Measurements from ENCODE around the gene XPC.

The XPC gene

DNA sequence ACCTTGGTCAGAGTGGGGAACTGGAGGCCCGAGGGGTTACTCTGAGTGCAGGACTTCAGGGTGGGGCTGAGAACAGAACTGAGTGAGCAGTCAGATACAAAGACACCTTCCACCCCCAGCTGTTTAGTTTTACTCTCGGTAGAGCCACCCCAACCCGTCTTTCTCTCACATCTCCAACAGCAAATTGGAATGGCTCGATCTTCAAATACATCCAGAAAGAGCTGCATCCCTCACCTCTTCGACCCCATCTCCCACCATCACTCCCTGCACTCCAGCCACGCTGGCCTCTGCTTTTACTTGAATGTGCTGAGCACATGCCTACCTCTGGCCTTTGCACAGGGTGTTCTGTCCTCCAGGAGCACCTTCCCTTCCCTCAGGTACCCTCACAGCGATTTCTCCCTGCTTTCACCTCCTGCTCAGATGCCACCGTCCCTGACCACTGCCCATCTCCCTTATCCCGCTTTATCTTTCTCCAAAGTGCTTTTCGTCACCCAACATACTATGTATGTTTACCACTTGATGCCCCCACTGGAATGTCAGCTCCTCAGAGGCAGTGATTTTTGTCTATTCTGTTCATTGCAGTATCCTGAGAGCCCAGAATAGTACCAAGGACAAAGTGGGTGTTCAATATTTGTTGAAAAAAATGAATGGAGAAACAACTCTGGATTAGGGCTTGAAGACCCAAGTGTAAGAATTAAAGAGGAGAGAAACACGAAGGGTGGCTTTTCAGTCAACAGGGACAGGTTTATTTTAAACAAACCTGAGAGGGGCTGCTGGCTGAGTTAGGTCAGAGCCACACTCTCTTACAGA is 58.1 kb downstream of the XPC start:
- Histone ChIP-seq H3K27ac (no peak overlapping the region), H3K4me3 (ENCODE audit: low read depth in 1 of 2, low read length in 1 of 2) (no peak overlapping the region), H3K36me3 (peaks cover 9% of the 10 kb centered on the region), H3K27me3 (no peaks in the 10 kb centered on the region), H3K4me1 (ENCODE audit: control insufficient read depth in 1 of 2, insufficient read depth in 1 of 2, low read depth in 1 of 2, low read length in 1 of 2) (peaks cover 8 to 12% of the 10 kb centered on the region in 2 experiments), H3K9me3 (no peaks in the 10 kb centered on the region)
- TF ChIP-seq, protein P1, sequence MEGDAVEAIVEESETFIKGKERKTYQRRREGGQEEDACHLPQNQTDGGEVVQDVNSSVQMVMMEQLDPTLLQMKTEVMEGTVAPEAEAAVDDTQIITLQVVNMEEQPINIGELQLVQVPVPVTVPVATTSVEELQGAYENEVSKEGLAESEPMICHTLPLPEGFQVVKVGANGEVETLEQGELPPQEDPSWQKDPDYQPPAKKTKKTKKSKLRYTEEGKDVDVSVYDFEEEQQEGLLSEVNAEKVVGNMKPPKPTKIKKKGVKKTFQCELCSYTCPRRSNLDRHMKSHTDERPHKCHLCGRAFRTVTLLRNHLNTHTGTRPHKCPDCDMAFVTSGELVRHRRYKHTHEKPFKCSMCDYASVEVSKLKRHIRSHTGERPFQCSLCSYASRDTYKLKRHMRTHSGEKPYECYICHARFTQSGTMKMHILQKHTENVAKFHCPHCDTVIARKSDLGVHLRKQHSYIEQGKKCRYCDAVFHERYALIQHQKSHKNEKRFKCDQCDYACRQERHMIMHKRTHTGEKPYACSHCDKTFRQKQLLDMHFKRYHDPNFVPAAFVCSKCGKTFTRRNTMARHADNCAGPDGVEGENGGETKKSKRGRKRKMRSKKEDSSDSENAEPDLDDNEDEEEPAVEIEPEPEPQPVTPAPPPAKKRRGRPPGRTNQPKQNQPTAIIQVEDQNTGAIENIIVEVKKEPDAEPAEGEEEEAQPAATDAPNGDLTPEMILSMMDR (IDR thresholded peaks at IDR 0.05) = no peak

DNA sequence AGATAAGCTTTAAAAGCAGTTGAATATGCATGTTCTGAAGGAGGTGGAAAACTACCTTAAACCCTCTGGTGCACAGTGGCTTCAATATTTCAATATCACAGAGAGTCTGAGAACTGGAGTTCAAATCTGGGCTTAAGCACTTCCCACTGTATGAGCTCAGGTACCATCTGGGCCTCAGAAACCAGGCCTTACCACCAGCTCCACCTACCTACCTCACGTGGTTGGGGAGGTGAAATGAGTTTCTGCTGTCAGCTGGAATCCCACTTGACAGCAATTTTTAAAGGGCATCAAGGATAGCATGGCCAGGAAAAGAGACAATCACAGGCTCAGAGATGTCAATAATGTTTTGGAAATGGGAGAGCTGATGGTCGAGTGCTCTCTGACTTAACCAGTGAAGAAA is 58.8 kb downstream of the XPC start:
- peaks cover 8 to 12% of the 10 kb centered on the region in 2 experiments for H3K4me1 ChIP-seq (ENCODE audit: control insufficient read depth in 1 of 2, insufficient read depth in 1 of 2, low read depth in 1 of 2, low read length in 1 of 2)
- no peaks in the 10 kb centered on the region for H3K27me3 ChIP-seq

DNA sequence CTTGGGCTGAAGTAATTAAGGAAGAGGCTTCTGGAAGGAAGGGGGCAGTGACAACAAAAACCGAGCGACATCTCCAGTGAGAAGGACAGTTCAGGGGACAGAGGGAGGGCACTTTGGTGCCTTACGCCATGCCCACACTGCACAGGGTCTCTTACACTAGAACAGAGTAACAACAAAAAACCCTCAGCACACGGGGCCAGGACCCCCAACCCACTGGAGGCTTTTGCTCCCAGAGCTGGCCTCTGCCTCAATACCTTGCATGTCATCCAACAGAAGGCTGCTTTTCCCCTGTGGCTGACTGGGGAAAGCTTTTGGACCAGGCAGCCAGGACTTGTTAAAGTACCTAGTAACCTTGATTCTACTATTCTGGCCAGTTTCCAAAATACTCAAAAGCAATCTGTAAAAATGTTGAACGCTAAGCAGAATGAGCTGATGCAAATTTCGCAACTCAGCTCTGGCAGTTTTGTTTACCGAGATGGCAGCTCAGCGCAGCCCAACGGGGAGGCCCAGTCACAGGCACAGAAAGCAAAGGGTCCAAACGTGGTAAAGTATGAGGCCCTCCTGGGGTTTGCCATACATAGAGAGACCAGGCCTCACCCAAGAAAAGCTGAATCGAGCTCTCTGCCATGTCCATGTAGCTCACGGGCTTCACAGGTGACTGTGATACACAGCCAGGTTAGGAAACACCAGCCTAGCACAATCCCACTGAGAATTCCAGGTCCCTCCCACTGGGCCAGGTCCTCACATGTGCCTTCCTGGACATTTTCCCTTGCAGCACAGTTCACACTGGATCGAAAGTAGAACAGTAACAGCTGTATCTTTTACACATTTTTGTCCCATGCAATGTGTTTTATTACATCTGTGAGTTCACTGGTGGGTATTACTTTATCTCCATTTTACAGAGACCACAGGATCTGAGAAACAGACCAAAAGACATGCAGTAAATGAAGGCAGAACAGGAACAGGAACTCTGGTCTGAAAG is 59.7 kb downstream of the XPC start:
- H3K4me3 ChIP-seq (ENCODE audit: low read depth in 1 of 2, low read length in 1 of 2) = no peak overlapping the region
- H3K36me3 ChIP-seq = peaks cover 23% of the 10 kb centered on the region
- TF ChIP-seq, protein P1 (IDR thresholded peaks at IDR 0.05) = no peak
- no peak overlapping the region for H3K27ac ChIP-seq
- H3K4me1 ChIP-seq (ENCODE audit: control insufficient read depth in 1 of 2, insufficient read depth in 1 of 2, low read depth in 1 of 2, low read length in 1 of 2) = peaks cover 1 to 3% of the 10 kb centered on the region in 2 experiments
- no peaks in the 10 kb centered on the region for H3K27me3 ChIP-seq
- H3K9me3 ChIP-seq = no peaks in the 10 kb centered on the region

More for the DNA sequence above, 58.8 kb downstream of the XPC start:
- TF ChIP-seq, protein P1 (IDR thresholded peaks at IDR 0.05) = no peak
- H3K36me3 ChIP-seq = peaks cover 16% of the 10 kb centered on the region
- H3K9me3 ChIP-seq = no peaks in the 10 kb centered on the region
- H3K27ac ChIP-seq = no peak overlapping the region
- H3K4me3 ChIP-seq (ENCODE audit: low read depth in 1 of 2, low read length in 1 of 2) = no peak overlapping the region

DNA sequence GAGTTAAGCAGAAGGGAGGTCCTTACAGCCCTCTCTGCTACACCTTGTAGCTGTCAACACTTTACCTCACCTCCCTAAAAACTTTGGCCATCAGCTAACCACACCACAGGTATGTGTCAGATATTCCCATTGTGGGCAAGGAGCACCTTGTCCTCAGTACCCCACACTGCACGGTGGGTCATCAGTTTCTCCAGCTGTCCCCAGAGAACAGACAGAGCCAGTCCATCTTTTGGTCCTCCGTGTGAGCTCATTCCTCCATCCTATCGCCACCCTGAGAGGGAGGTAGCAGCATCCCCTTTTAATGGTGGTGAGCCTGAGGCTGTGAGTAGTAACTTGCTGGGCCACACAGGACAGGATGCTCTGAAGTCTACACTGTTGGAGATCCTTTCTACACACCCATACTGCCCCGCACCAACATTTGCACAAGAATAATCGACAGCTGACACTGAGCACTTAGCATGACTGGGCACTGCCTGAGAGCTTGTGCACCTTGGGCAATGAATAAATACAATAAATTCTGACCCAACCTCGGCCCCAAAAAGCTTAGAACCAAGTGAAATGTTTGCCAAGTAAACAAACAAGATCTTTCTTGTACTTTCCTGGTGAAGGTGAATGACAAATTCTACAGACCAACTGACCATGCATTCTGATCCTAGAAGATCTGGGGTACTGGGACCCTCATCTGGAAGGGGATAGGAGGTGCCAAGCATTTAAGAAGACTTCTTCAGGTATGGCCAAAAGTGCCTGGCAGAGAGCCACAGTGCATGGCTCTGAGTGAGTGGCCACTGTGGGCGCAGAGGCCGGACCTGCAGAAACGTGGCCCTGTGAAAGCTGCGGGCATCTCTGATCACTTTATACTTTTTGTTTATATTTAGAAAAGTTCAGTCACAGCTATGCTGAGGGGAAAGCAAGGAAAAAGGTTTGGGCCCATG is 60.7 kb downstream of the XPC start:
- Histone ChIP-seq H3K27ac (no peak overlapping the region), H3K4me1 (ENCODE audit: control insufficient read depth in 1 of 2, insufficient read depth in 1 of 2, low read depth in 1 of 2, low read length in 1 of 2) (no peaks in the 10 kb centered on the region), H3K4me3 (ENCODE audit: low read depth in 1 of 2, low read length in 1 of 2) (no peak overlapping the region), H3K9me3 (no peaks in the 10 kb centered on the region), H3K27me3 (no peaks in the 10 kb centered on the region), H3K36me3 (peaks cover 23% of the 10 kb centered on the region)
- TF ChIP-seq, protein P1 (IDR thresholded peaks at IDR 0.05) = no peak

Data from neutrophil (primary cell).